Smooth muscle cell (in vitro differentiated cells): ENCODE measurements around the gene ATP11C. TPM values are rescaled to one million over a fixed set of nuclear protein-coding genes. Genes with fewer than 3 reads are reported as not detected.

ENCODE experiments used
- DNase-seq: peaks from one replicate; lab custom pipeline; 2025; ENCODE audit not compliant: unreplicated experiment; lab: John Stamatoyannopoulos, UW
- H2AFZ ChIP-seq: fragments of 200-600 bp; sonication (generic); 2 replicates; pipeline ENCODE4 v1.6.0; 2016; ENCODE audit warnings: antibody characterized with exemption, low read depth, mild to moderate bottlenecking
- H3F3A ChIP-seq: fragments of 200-600 bp; sonication (generic); 2 replicates; pipeline ENCODE4 v1.6.0; 2017; ENCODE audit warnings: antibody characterized with exemption, low read depth
- H3K27ac ChIP-seq: fragments of 200-600 bp; sonication (generic); 2 replicates; pipeline ENCODE4 v1.5.1; 2016; ENCODE audit warnings: low read depth, mild to moderate bottlenecking
- H3K27me3 ChIP-seq: fragments of 200-600 bp; sonication (generic); 2 replicates; pipeline ENCODE4 v1.6.1; 2016; ENCODE audit warnings: low read depth, mild to moderate bottlenecking
- H3K36me3 ChIP-seq: fragments of 200-600 bp; sonication (generic); 2 replicates; pipeline ENCODE4 v1.5.1; 2016; ENCODE audit warnings: low read depth
- H3K4me1 ChIP-seq: fragments of 200-600 bp; sonication (generic); 2 replicates; pipeline ENCODE4 v1.5.1; 2016; ENCODE audit warnings: low read depth
- H3K4me2 ChIP-seq: fragments of 200-600 bp; sonication (generic); 2 replicates; pipeline ENCODE4 v1.6.0; 2016; ENCODE audit warnings: mild to moderate bottlenecking
- H3K4me3 ChIP-seq: fragments of 200-600 bp; sonication (generic); 2 replicates; pipeline ENCODE4 v1.5.1; 2016; ENCODE audit warnings: mild to moderate bottlenecking
- H3K79me2 ChIP-seq: fragments of 200-600 bp; sonication (generic); 2 replicates; pipeline ENCODE4 v1.6.0; 2016; ENCODE audit warnings: low read depth, mild to moderate bottlenecking
- H3K9ac ChIP-seq: fragments of 200-600 bp; sonication (generic); 2 replicates; pipeline ENCODE4 v1.6.0; 2016; ENCODE audit warnings: low read depth
- H3K9me3 ChIP-seq: fragments of 200-600 bp; sonication (generic); replicated peaks from 2 replicates; pipeline ENCODE4 v1.5.1; 2016; ENCODE audit warnings: low read depth
- H4K20me1 ChIP-seq: fragments of 200-600 bp; sonication (generic); 2 replicates; pipeline ENCODE4 v1.6.0; 2016; ENCODE audit warnings: low read depth
- CTCF ChIP-seq: fragments of 200-600 bp; sonication (generic); IDR thresholded peaks from 2 replicates; pipeline ENCODE4 v1.5.1; 2017; ENCODE audit warnings: borderline replicate concordance, mild to moderate bottlenecking, antibody characterized with exemption; ENCODE audit not compliant: insufficient read depth, poor library complexity, severe bottlenecking
- WGBS: methylation state at CpG from one replicate; pipeline ENCODE4 v1.1.7; 2016; ENCODE audit warnings: low lambda C conversion rate; 5-methylcytosine and 5-hydroxymethylcytosine counted together
- polyA plus RNA-seq: library from polyadenylated mRNA; unstranded; fragments of >200 nt; fragmentation: Nextera tagmentation; extraction: Ambion mirVana; gene quantifications from 2 replicates; pipeline ENCODE4 v1.2.1, GENCODE V29; 2016
- total RNA-seq: library from RNA; depleted of rRNA; stranded (reverse); fragments of >200 nt; gene quantifications from 2 replicates; pipeline ENCODE4 v1.2.3, GENCODE V29; 2014

Gene ATP11C
- total and polyA plus RNA-seq, 2 experiments from 2014 or later = 3.2 to 17.1 TPM

- Histone ChIP-seq H3K27ac (no peak overlapping the region), H3K9ac (no peak overlapping the region), H3K27me3 (no peaks in the 10 kb centered on the region), H3K4me1 (no peaks in the 10 kb centered on the region), H3K4me3 (no peak overlapping the region), H4K20me1 (no peaks in the 10 kb centered on the region), H3K4me2 (no peak overlapping the region), H3K9me3 (no peaks in the 10 kb centered on the region), H2AFZ (no peak overlapping the region), H3K79me2 (no peaks in the 10 kb centered on the region), H3F3A (no peaks in the 10 kb centered on the region), H3K36me3 (no peaks in the 10 kb centered on the region)
- TF ChIP-seq CTCF = no peak
- WGBS = 88% methylated on average over 7 of the region's 7 CpGs
- no peak for DNase-seq
Measured at GRCh38 chrX:139820358-139820984, 112.4 kb downstream of the ATP11C start.

GRCh38 chrX:139816204-139816603 is 116.6 kb downstream of the ATP11C start:
- Histone ChIP-seq H3K27me3 (no peaks in the 10 kb centered on the region), H3K4me2 (no peak overlapping the region), H3K9me3 (no peaks in the 10 kb centered on the region), H4K20me1 (no peaks in the 10 kb centered on the region), H3K4me1 (no peaks in the 10 kb centered on the region), H3K36me3 (no peaks in the 10 kb centered on the region), H3K27ac (no peak overlapping the region), H3F3A (no peaks in the 10 kb centered on the region), H3K4me3 (no peak overlapping the region), H3K79me2 (no peaks in the 10 kb centered on the region), H3K9ac (no peak overlapping the region), H2AFZ (no peak overlapping the region)
- WGBS = 37% methylated on average over 2 of the region's 2 CpGs
- DNase-seq = no peak
- TF ChIP-seq CTCF = no peak

GRCh38 chrX:139815771-139816170 is 117.1 kb downstream of the ATP11C start:
- H3K9me3 ChIP-seq = no peaks in the 10 kb centered on the region
- no peaks in the 10 kb centered on the region for H4K20me1 ChIP-seq
- no peak overlapping the region for H3K4me2 ChIP-seq
- H3K27ac ChIP-seq = no peak overlapping the region
- no peaks in the 10 kb centered on the region for H3K36me3 ChIP-seq
- 80% methylated on average over 1 of the region's 1 CpG for WGBS
- H3K4me3 ChIP-seq = no peak overlapping the region
- H3K27me3 ChIP-seq = no peaks in the 10 kb centered on the region
- H2AFZ ChIP-seq = no peak overlapping the region
- no peak for DNase-seq
- H3K9ac ChIP-seq = no peak overlapping the region
- no peaks in the 10 kb centered on the region for H3K4me1 ChIP-seq
- no peaks in the 10 kb centered on the region for H3K79me2 ChIP-seq
- no peak for TF ChIP-seq CTCF
- H3F3A ChIP-seq = no peaks in the 10 kb centered on the region
